ENCODE measurements around the gene RRBP1.

RRBP1 gene

DNA sequence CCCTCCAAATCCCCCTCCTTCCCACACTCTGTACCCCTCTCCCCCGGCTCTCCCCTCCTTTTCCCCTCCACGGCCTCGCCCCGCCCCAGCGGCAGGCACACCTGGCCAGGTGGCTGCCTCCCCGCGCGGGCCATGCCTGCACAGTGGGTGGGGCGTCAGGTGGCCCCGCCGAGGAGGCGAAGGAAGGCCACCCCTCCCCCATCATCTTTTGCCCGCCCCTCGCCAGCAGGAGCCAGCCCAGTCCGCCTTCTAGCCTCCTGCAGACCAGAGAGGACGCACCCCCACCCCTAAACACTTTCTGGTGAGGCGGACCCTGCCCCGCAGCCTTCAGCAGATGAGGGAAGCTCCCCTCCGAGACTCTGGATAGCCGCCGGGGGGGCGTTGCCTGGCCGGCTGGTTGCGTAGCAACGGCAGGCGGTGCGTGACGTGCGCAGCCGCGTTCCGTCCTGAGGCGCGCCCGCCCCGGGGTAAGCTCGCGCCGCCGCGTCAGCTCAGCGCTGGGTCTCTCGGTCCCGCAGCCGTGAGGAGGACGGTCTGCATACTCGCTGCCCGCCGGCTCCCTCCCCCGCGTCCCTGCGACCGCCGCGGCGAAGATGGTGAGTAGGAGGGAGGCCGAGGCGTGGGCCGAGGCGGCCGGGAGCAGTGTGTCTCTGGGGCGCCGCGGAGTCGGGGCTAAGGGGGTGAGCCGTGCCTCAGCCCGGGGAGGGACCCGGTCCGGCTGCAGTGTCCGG, 112.3 kb downstream of the RRBP1 start, which contains the start of gene DSTN:
DSTN (plus strand) TSS at position 460 of the 731 bp plus-strand sequence; CDS start at position 594, 134 bp downstream.
- peak; percentile 85 for DNase-seq (ENCODE audit: low spot score)

DNA sequence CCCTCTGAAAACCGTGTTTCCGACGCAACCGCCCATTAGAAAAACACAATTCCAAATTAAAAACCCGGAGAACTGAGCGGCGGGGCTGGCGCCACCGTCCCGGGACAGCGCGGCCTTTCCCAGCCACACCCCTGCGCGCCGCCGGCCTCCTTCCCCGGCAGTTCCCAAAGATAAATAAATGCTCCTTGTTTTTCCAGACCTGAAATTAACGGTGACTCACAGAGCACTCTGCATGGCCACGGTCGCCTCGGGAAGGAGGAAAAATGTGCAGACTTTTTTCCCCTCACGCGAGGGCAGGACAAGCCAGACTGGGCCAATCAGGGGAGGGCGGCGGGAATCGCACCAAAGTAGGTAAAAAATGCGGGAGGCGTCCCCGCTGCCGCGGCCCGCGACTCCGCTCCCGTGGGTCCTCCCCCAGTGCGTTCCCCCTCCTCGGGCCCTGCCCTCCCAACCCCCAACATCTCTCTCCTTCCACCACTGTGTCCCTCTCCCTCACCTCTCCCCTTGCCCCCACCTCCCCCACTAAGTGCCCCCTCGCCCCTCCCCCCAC, 113.0 kb downstream of the RRBP1 start:
- DNase-seq (ENCODE audit: low spot score) = no peak

- DNase-seq (ENCODE audit: low spot score) = no peak
Measured at GRCh38 chr20:17568045-17568788, 113.8 kb downstream of the RRBP1 start.

- DNase-seq (ENCODE audit: low spot score) = no peak
Measured at GRCh38 chr20:17566345-17566744, 115.7 kb downstream of the RRBP1 start.

GRCh38 chr20:17565169-17565845, 116.7 kb downstream of the RRBP1 start:
- no peak for DNase-seq (ENCODE audit: low spot score)
